GM12878 (cell line): ENCODE results near the gene SNCB. TPM values are rescaled to one million over a fixed set of nuclear protein-coding genes. Genes with fewer than 3 reads are reported as not detected.

ENCODE experiments used
- CBX3 ChIP-seq: fragments of 200-600 bp; sonication (generic); IDR thresholded peaks from 2 replicates; pipeline ENCODE4 v1.6.1; 2016; ENCODE audit warnings: low read depth, borderline replicate concordance
- CEBPB ChIP-seq, 2 experiments: fragments of 150-350 bp in 1 of 2; IDR thresholded peaks; 2 replicates each; pipeline ENCODE4 v1.6.1; 2012 to 2014; ENCODE audit warnings: low read depth in 2 of 2, low read length in 2 of 2, borderline replicate concordance in 1 of 2, inconsistent platforms in 1 of 2
- CHD4 ChIP-seq: fragments of 200-600 bp; sonication (generic); IDR thresholded peaks from 2 replicates; pipeline ENCODE4 v1.6.1; 2016; ENCODE audit warnings: mild to moderate bottlenecking
- CTCF ChIP-seq, 3 experiments: IDR thresholded peaks in 2 of 3; conservative IDR thresholded peaks in 1 of 3; 2 replicates each; pipeline ENCODE4 v1.5.1; 2011; ENCODE audit warnings: low read depth in 3 of 3, low read length in 3 of 3, mild to moderate bottlenecking in 3 of 3, control low read depth in 2 of 3, moderate library complexity in 2 of 3, inconsistent platforms in 1 of 3, mixed read lengths in 1 of 3; ENCODE audit not compliant: control insufficient read depth in 2 of 3, insufficient read depth in 1 of 3; ENCODE audit errors: extremely low read depth in 1 of 3
- FOXM1 ChIP-seq: IDR thresholded peaks from 2 replicates; pipeline ENCODE4 v1.6.1; 2012; ENCODE audit warnings: low read depth, mild to moderate bottlenecking, inconsistent platforms, low read length, moderate library complexity
- MYC ChIP-seq: IDR thresholded peaks from 2 replicates; pipeline ENCODE4 v1.6.1; 2011; ENCODE audit warnings: mild to moderate bottlenecking, low read length, moderate library complexity, inconsistent platforms; ENCODE audit not compliant: insufficient read depth, insufficient replicate concordance, insufficient read length, severe bottlenecking
- NFYB ChIP-seq: IDR thresholded peaks from 2 replicates; pipeline ENCODE4 v1.6.1; 2011; ENCODE audit warnings: low read depth, mild to moderate bottlenecking, low read length, improper control_type of control experiment, moderate library complexity; ENCODE audit not compliant: insufficient read depth
- POU2F2 ChIP-seq: IDR thresholded peaks from 3 replicates; pipeline ENCODE4 v1.6.1; 2011; ENCODE audit warnings: low read depth, mild to moderate bottlenecking, low read length, borderline replicate concordance
- RUNX3 ChIP-seq: IDR thresholded peaks from 2 replicates; pipeline ENCODE4 v1.6.1; 2012; ENCODE audit warnings: low read length, inconsistent platforms
- SMC3 ChIP-seq: IDR thresholded peaks from 2 replicates; pipeline ENCODE4 v1.6.1; 2011; ENCODE audit warnings: low read length, improper control_type of control experiment, borderline replicate concordance
- SREBF2 ChIP-seq: IDR thresholded peaks from 2 replicates; pipeline ENCODE4 v1.6.1; 2012; ENCODE audit warnings: mild to moderate bottlenecking, low read length
- YY1 ChIP-seq: IDR thresholded peaks from 2 replicates; pipeline ENCODE4 v1.6.1; 2011; ENCODE audit warnings: low read depth, mild to moderate bottlenecking, low read length
- microRNA-seq: library from miRNA; unstranded; fragments of <30 nt; microRNA quantifications from one replicate; pipeline ENCODE4, GENCODE V29; 2018
- polyA plus RNA-seq, 11 experiments: library from polyadenylated mRNA; depleted of rRNA in 4 of 11; unstranded in 6 of 11; stranded (reverse) in 5 of 11; fragments of >200 nt; fragmentation: Nextera tagmentation in 4 of 11; fragmentation: Illumina TruSeq in 1 of 11; extraction: Ambion mirVana in 4 of 11; extraction: Trizol in 1 of 11; gene quantifications; 1 replicate in 1 of 11; 2 replicates in 10 of 11; pipeline versions ENCODE4 v1.2.1 to v1.2.3, GENCODE V29; 2011 to 2016; ENCODE audit warnings: inconsistent platforms in 2 of 11, missing spikeins in 2 of 11, low read depth in 1 of 11
- small RNA-seq: library from RNA; depleted of rRNA; stranded (forward); fragments of <200 nt; gene quantifications from one replicate; pipeline ENCODE3, GENCODE V24; 2014
- total RNA-seq, 4 experiments: library from RNA; depleted of rRNA in 3 of 4; stranded (reverse); fragments of >200 nt in 3 of 4; fragmentation: Illumina TruSeq in 1 of 4; extraction: Trizol in 1 of 4; gene quantifications; 2 replicates each; pipeline versions ENCODE4 v1.2.1 to v1.2.3, GENCODE V29; 2013 to 2021

SNCB gene
- total and polyA plus RNA-seq, 10 of the 15 experiments (the other 5 are each of a cell fraction or from before 2014, with no cell fraction given) = 0.75 TPM; not detected in 9

- TF ChIP-seq FOXM1 (no peak), SMC3 (peak; percentile 71), CBX3 (no peak), CEBPB (IDR thresholded peaks at IDR 0.05; ENCODE audit: borderline replicate concordance in 1 of 2, low read depth in 2 of 2, low read length in 2 of 2) (no peak), CTCF (IDR thresholded peaks at IDR 0.05 in 2 of 3, conservative IDR thresholded peaks at IDR 0.05 in 1 of 3; ENCODE audit: control insufficient read depth in 2 of 3, extremely low read depth in 1 of 3, insufficient read depth in 1 of 3, low read depth in 3 of 3, low read length in 3 of 3) (peak; percentile 78 to 86 (median 80)), POU2F2 (no peak), SREBF2 (no peak), RUNX3 (peak; percentile 54), MYC (no peak), CHD4 (no peak), NFYB (no peak), YY1 (peak; percentile 45; the same call in 1 of the 2 replicates)
These were observed 56.6 kb downstream of the SNCB start (continued) for GRCh38 chr5:176573564-176574296.

Small RNA genes lying within 50 kb of the gene (microRNA-seq; reads per million reads assigned to microRNA genes)
- not detected for gene MIR4281

Small RNA genes lying within 50 kb of the gene (small RNA-seq; reads per million reads assigned to genes)
- not detected for gene MIR4281

Other genes starting within 250 kb of the SNCB start
Only the 7 nearest of the 10 such genes appear.
- 35.1 and 35.8 TPM in 2 replicates for gene FAF2, start 182.1 kb downstream of the SNCB start, total RNA-seq (2014; rRNA removed)
- 34.6 and 35.4 TPM in 2 replicates for gene FAF2, start 182.1 kb downstream of the SNCB start, total RNA-seq (2014; rRNA removed; fragmentation: Illumina TruSeq; extraction: Trizol)
- gene FAF2, start 182.1 kb downstream of the SNCB start, total RNA-seq (2021) = 33.7 and 34.8 TPM in 2 replicates
- gene FAF2, start 182.1 kb downstream of the SNCB start, polyA plus RNA-seq (2011; rRNA removed) = 34.1 and 37.6 TPM in 2 replicates
- 41.7 and 43.5 TPM in 2 replicates for gene FAF2, start 182.1 kb downstream of the SNCB start, polyA plus RNA-seq (2014; fragmentation: Illumina TruSeq; extraction: Trizol)
- gene FAF2, start 182.1 kb downstream of the SNCB start, polyA plus RNA-seq (2014; fragmentation: Nextera tagmentation; extraction: Ambion mirVana) = 10 to 100 TPM; 19.0 to 20.7 TPM
- gene FAF2, start 182.1 kb downstream of the SNCB start, polyA plus RNA-seq (2014; rRNA removed) = 29.3 and 30.8 TPM in 2 replicates
- 10 to 100 TPM; 39.2 to 45.1 TPM for gene FAF2, start 182.1 kb downstream of the SNCB start, polyA plus RNA-seq (2016; fragmentation: Nextera tagmentation; extraction: Ambion mirVana)
- 8.8 and 9.4 TPM in 2 replicates for gene RNF44, start 93.1 kb downstream of the SNCB start, total RNA-seq (2014; rRNA removed)
- 5.7 and 5.8 TPM in 2 replicates for gene RNF44, start 93.1 kb downstream of the SNCB start, total RNA-seq (2014; rRNA removed; fragmentation: Illumina TruSeq; extraction: Trizol)
- 46.5 and 51.9 TPM in 2 replicates for gene RNF44, start 93.1 kb downstream of the SNCB start, total RNA-seq (2021)
- gene RNF44, start 93.1 kb downstream of the SNCB start, polyA plus RNA-seq (2011; rRNA removed) = 5.1 and 8.8 TPM in 2 replicates
- gene RNF44, start 93.1 kb downstream of the SNCB start, polyA plus RNA-seq (2014; fragmentation: Illumina TruSeq; extraction: Trizol) = 5.2 and 10.4 TPM in 2 replicates
- 1 to 10 TPM; 1.7 to 3.5 TPM for gene RNF44, start 93.1 kb downstream of the SNCB start, polyA plus RNA-seq (2014; fragmentation: Nextera tagmentation; extraction: Ambion mirVana)
- gene RNF44, start 93.1 kb downstream of the SNCB start, polyA plus RNA-seq (2014; rRNA removed) = 31.9 and 35.0 TPM in 2 replicates
- 1 to 10 TPM; 6.4 to 7.1 TPM for gene RNF44, start 93.1 kb downstream of the SNCB start, polyA plus RNA-seq (2016; fragmentation: Nextera tagmentation; extraction: Ambion mirVana)
- gene CDHR2, start 81.2 kb downstream of the SNCB start, total RNA-seq (2014; rRNA removed) = 0.06 TPM in 1 of 2 replicates, not detected in the other
- 0.04 TPM in 1 of 2 replicates, not detected in the other for gene CDHR2, start 81.2 kb downstream of the SNCB start, total RNA-seq (2014; rRNA removed; fragmentation: Illumina TruSeq; extraction: Trizol)
- gene CDHR2, start 81.2 kb downstream of the SNCB start, total RNA-seq (2021) = 0.21 and 0.46 TPM in 2 replicates
- 0.03 and 0.10 TPM in 2 replicates for gene CDHR2, start 81.2 kb downstream of the SNCB start, polyA plus RNA-seq (2011; rRNA removed)
- gene CDHR2, start 81.2 kb downstream of the SNCB start, polyA plus RNA-seq (2014; fragmentation: Illumina TruSeq; extraction: Trizol) = not detected in 2 replicates
- gene CDHR2, start 81.2 kb downstream of the SNCB start, polyA plus RNA-seq (2014; fragmentation: Nextera tagmentation; extraction: Ambion mirVana) = not detected
- gene CDHR2, start 81.2 kb downstream of the SNCB start, polyA plus RNA-seq (2014; rRNA removed) = not detected in 2 replicates
- under 1 TPM in 1 of 2 experiments, not detected in 1; 0.19 TPM for gene CDHR2, start 81.2 kb downstream of the SNCB start, polyA plus RNA-seq (2016; fragmentation: Nextera tagmentation; extraction: Ambion mirVana)
- 8.3 and 10.1 TPM in 2 replicates for gene GPRIN1, start 20.4 kb downstream of the SNCB start, total RNA-seq (2014; rRNA removed)
- 4.7 and 5.8 TPM in 2 replicates for gene GPRIN1, start 20.4 kb downstream of the SNCB start, total RNA-seq (2014; rRNA removed; fragmentation: Illumina TruSeq; extraction: Trizol)
- 14.2 and 16.3 TPM in 2 replicates for gene GPRIN1, start 20.4 kb downstream of the SNCB start, total RNA-seq (2021)
- 0.59 and 1.7 TPM in 2 replicates for gene GPRIN1, start 20.4 kb downstream of the SNCB start, polyA plus RNA-seq (2011; rRNA removed)
- gene GPRIN1, start 20.4 kb downstream of the SNCB start, polyA plus RNA-seq (2014; fragmentation: Illumina TruSeq; extraction: Trizol) = 3.4 and 5.5 TPM in 2 replicates
- gene GPRIN1, start 20.4 kb downstream of the SNCB start, polyA plus RNA-seq (2014; fragmentation: Nextera tagmentation; extraction: Ambion mirVana) = under 1 TPM; 0.52 to 0.60 TPM
- gene GPRIN1, start 20.4 kb downstream of the SNCB start, polyA plus RNA-seq (2014; rRNA removed) = 7.6 and 9.4 TPM in 2 replicates
- 1 to 10 TPM in 1 of 2 experiments, under 1 TPM in 1; 0.74 to 3.5 TPM for gene GPRIN1, start 20.4 kb downstream of the SNCB start, polyA plus RNA-seq (2016; fragmentation: Nextera tagmentation; extraction: Ambion mirVana)
- gene EIF4E1B, start 141 bp upstream of the SNCB start, total RNA-seq (2014; rRNA removed) = not detected in 2 replicates
- gene EIF4E1B, start 141 bp upstream of the SNCB start, total RNA-seq (2014; rRNA removed; fragmentation: Illumina TruSeq; extraction: Trizol) = not detected in 2 replicates
- not detected in 2 replicates for gene EIF4E1B, start 141 bp upstream of the SNCB start, total RNA-seq (2021)
- gene EIF4E1B, start 141 bp upstream of the SNCB start, polyA plus RNA-seq (2011; rRNA removed) = not detected in 2 replicates
- not detected in 2 replicates for gene EIF4E1B, start 141 bp upstream of the SNCB start, polyA plus RNA-seq (2014; fragmentation: Illumina TruSeq; extraction: Trizol)
- not detected for gene EIF4E1B, start 141 bp upstream of the SNCB start, polyA plus RNA-seq (2014; fragmentation: Nextera tagmentation; extraction: Ambion mirVana)
- not detected in 2 replicates for gene EIF4E1B, start 141 bp upstream of the SNCB start, polyA plus RNA-seq (2014; rRNA removed)
- not detected for gene EIF4E1B, start 141 bp upstream of the SNCB start, polyA plus RNA-seq (2016; fragmentation: Nextera tagmentation; extraction: Ambion mirVana)
- gene TSPAN17, start 16.9 kb upstream of the SNCB start, total RNA-seq (2014; rRNA removed) = 6.7 and 7.3 TPM in 2 replicates
- 10.6 and 11.4 TPM in 2 replicates for gene TSPAN17, start 16.9 kb upstream of the SNCB start, total RNA-seq (2014; rRNA removed; fragmentation: Illumina TruSeq; extraction: Trizol)
- 15.6 and 16.3 TPM in 2 replicates for gene TSPAN17, start 16.9 kb upstream of the SNCB start, total RNA-seq (2021)
- gene TSPAN17, start 16.9 kb upstream of the SNCB start, polyA plus RNA-seq (2011; rRNA removed) = 9.2 and 14.0 TPM in 2 replicates
- 7.6 and 11.8 TPM in 2 replicates for gene TSPAN17, start 16.9 kb upstream of the SNCB start, polyA plus RNA-seq (2014; fragmentation: Illumina TruSeq; extraction: Trizol)
- gene TSPAN17, start 16.9 kb upstream of the SNCB start, polyA plus RNA-seq (2014; fragmentation: Nextera tagmentation; extraction: Ambion mirVana) = 1 to 10 TPM in 1 of 2 experiments, under 1 TPM in 1; 0.24 to 1.2 TPM
- 14.3 and 17.1 TPM in 2 replicates for gene TSPAN17, start 16.9 kb upstream of the SNCB start, polyA plus RNA-seq (2014; rRNA removed)
- 1 to 10 TPM; 8.9 to 9.5 TPM for gene TSPAN17, start 16.9 kb upstream of the SNCB start, polyA plus RNA-seq (2016; fragmentation: Nextera tagmentation; extraction: Ambion mirVana)
- gene UNC5A, start 180.0 kb upstream of the SNCB start, total RNA-seq (2014; rRNA removed) = not detected in 2 replicates
- not detected in 2 replicates for gene UNC5A, start 180.0 kb upstream of the SNCB start, total RNA-seq (2014; rRNA removed; fragmentation: Illumina TruSeq; extraction: Trizol)
- not detected in 2 replicates for gene UNC5A, start 180.0 kb upstream of the SNCB start, total RNA-seq (2021)
- gene UNC5A, start 180.0 kb upstream of the SNCB start, polyA plus RNA-seq (2011; rRNA removed) = not detected in 2 replicates
- not detected in 2 replicates for gene UNC5A, start 180.0 kb upstream of the SNCB start, polyA plus RNA-seq (2014; fragmentation: Illumina TruSeq; extraction: Trizol)
- gene UNC5A, start 180.0 kb upstream of the SNCB start, polyA plus RNA-seq (2014; fragmentation: Nextera tagmentation; extraction: Ambion mirVana) = not detected
- gene UNC5A, start 180.0 kb upstream of the SNCB start, polyA plus RNA-seq (2014; rRNA removed) = not detected in 2 replicates
- not detected for gene UNC5A, start 180.0 kb upstream of the SNCB start, polyA plus RNA-seq (2016; fragmentation: Nextera tagmentation; extraction: Ambion mirVana)